ACC112 (cell line): Measurements from ENCODE around the gene PSPH.
A peak's percentile ranks its signal among the peaks of the same experiment; 100 is the strongest.

ENCODE experiments used
- H2AFZ ChIP-seq: fragments of 200-600 bp; sonication (generic); one replicate; pipeline ENCODE4 v1.6.0; 2017; ENCODE audit warnings: antibody characterized with exemption, low read length; ENCODE audit not compliant: unreplicated experiment
- H3K27ac ChIP-seq: fragments of 200-600 bp; sonication (generic); 2 replicates; pipeline ENCODE4 v1.5.1; 2014; ENCODE audit warnings: low read depth, mild to moderate bottlenecking, antibody characterized with exemption, low read length, moderate library complexity
- H3K27me3 ChIP-seq: fragments of 200-600 bp; sonication (generic); 2 replicates; pipeline ENCODE4 v1.6.1; 2014; ENCODE audit warnings: mild to moderate bottlenecking, antibody characterized with exemption, low read length, moderate library complexity, mixed read lengths; ENCODE audit not compliant: insufficient read depth
- H3K36me3 ChIP-seq: fragments of 200-600 bp; sonication (generic); 2 replicates; pipeline ENCODE4 v1.6.1; 2016; ENCODE audit warnings: mild to moderate bottlenecking, antibody characterized with exemption, low read length, moderate library complexity, mixed read lengths; ENCODE audit not compliant: insufficient read depth
- H3K4me1 ChIP-seq: fragments of 200-600 bp; sonication (generic); one replicate; pipeline ENCODE4 v1.6.1; 2016; ENCODE audit warnings: low read length, mixed read lengths; ENCODE audit not compliant: insufficient read depth, unreplicated experiment, control insufficient read depth
- H3K4me3 ChIP-seq: fragments of 200-600 bp; sonication (generic); 2 replicates; pipeline ENCODE4 v1.5.1; 2014; ENCODE audit warnings: mild to moderate bottlenecking, low read depth, low read length
- H3K79me2 ChIP-seq: fragments of 200-600 bp; sonication (generic); one replicate; pipeline ENCODE4 v1.6.0; 2016; ENCODE audit warnings: low read length; ENCODE audit not compliant: control insufficient read depth, unreplicated experiment, insufficient read depth

PSPH gene

GRCh38 chr7:55966851-55967250 lies 84.4 kb downstream of the PSPH start:
- Histone ChIP-seq H3K36me3 (no peaks in the 10 kb centered on the region), H3K27me3 (no peaks in the 10 kb centered on the region), H3K4me1 (peaks cover 8% of the 10 kb centered on the region), H3K4me3 (no peak overlapping the region), H3K79me2 (peaks cover 17% of the 10 kb centered on the region), H3K27ac (no peak overlapping the region), H2AFZ (no peak overlapping the region)

- no peaks in the 10 kb centered on the region for H3K36me3 ChIP-seq
- peaks cover 8% of the 10 kb centered on the region for H3K4me1 ChIP-seq
- peaks cover 11% of the 10 kb centered on the region for H3K79me2 ChIP-seq
- no peak overlapping the region for H3K27ac ChIP-seq
- H3K4me3 ChIP-seq = peak overlapping the region; percentile 29; the same call in 1 of the 2 replicates
- no peaks in the 10 kb centered on the region for H3K27me3 ChIP-seq
- no peak overlapping the region for H2AFZ ChIP-seq
Measured at GRCh38 chr7:55965805-55966421, 85.3 kb downstream of the PSPH start.

GRCh38 chr7:55965100-55965470 lies 86.2 kb downstream of the PSPH start:
- Histone ChIP-seq H3K4me3 (peak overlapping the region; percentile 95), H2AFZ (no peak overlapping the region), H3K36me3 (no peaks in the 10 kb centered on the region), H3K4me1 (peaks cover 8% of the 10 kb centered on the region), H3K27ac (peak overlapping the region; percentile 69; the same call in 1 of the 2 replicates), H3K79me2 (peaks cover 11% of the 10 kb centered on the region), H3K27me3 (no peaks in the 10 kb centered on the region)

GRCh38 chr7:55964261-55965099 lies 86.8 kb downstream of the PSPH start, which contains the start of gene NIPSNAP2:
TSS of gene NIPSNAP2 (plus strand) at chr7:55964585. CDS start at chr7:55964610, 25 bp downstream.
- H3K27ac ChIP-seq = peak within 1 kb of the TSS; percentile 69; the same call in 1 of the 2 replicates
- H3K79me2 ChIP-seq = peaks cover 11% of the 10 kb centered on the region
- peaks cover 8% of the 10 kb centered on the region for H3K4me1 ChIP-seq
- no peaks in the 10 kb centered on the region for H3K27me3 ChIP-seq
- peak within 1 kb of the TSS; percentile 59 for H2AFZ ChIP-seq
- H3K4me3 ChIP-seq = peak within 1 kb of the TSS; percentile 95
- no peaks in the 10 kb centered on the region for H3K36me3 ChIP-seq

GRCh38 chr7:55963584-55964168 lies 87.6 kb downstream of the PSPH start:
- no peaks in the 10 kb centered on the region for H3K27me3 ChIP-seq
- peak overlapping the region; percentile 59 for H2AFZ ChIP-seq
- no peaks in the 10 kb centered on the region for H3K36me3 ChIP-seq
- peaks cover 8% of the 10 kb centered on the region for H3K4me1 ChIP-seq
- H3K4me3 ChIP-seq = peak overlapping the region; percentile 76
- peaks cover 11% of the 10 kb centered on the region for H3K79me2 ChIP-seq
- H3K27ac ChIP-seq = no peak overlapping the region

- Histone ChIP-seq H3K4me3 (no peak overlapping the region), H3K4me1 (peaks cover 8% of the 10 kb centered on the region), H3K79me2 (peaks cover 9% of the 10 kb centered on the region), H3K27ac (no peak overlapping the region), H3K27me3 (no peaks in the 10 kb centered on the region), H2AFZ (no peak overlapping the region), H3K36me3 (no peaks in the 10 kb centered on the region)
Measured at GRCh38 chr7:55962014-55962413, 89.2 kb downstream of the PSPH start.
